Hepatocyte (in vitro differentiated cells): ENCODE data around the gene PARP1. TPM values are rescaled to one million over a fixed set of nuclear protein-coding genes. Genes with fewer than 3 reads are reported as not detected.
"Not testable (repeated sequence)": the region's sequence is repeated elsewhere in the genome, so short reads cannot be mapped to it uniquely, and the experiment has no call there.

Experiments used
- DNase-seq: peaks from one replicate; pipeline ENCODE4 v3.0.0-alpha.2; 2016; ENCODE audit warnings: low spot score
- H2AFZ ChIP-seq: fragments of 200-600 bp; sonication (generic); 2 replicates; pipeline ENCODE4 v1.6.0; 2016; ENCODE audit warnings: antibody characterized with exemption, mild to moderate bottlenecking
- H3K27ac ChIP-seq: fragments of 200-600 bp; sonication (generic); 2 replicates; pipeline ENCODE4 v1.5.1; 2016; ENCODE audit warnings: mild to moderate bottlenecking
- H3K27me3 ChIP-seq: fragments of 200-600 bp; sonication (generic); 2 replicates; pipeline ENCODE4 v1.6.1; 2016
- H3K36me3 ChIP-seq: fragments of 200-600 bp; sonication (generic); replicated peaks from 2 replicates; pipeline ENCODE4 v1.5.1; 2016; ENCODE audit warnings: low read depth; ENCODE audit not compliant: insufficient read depth
- H3K4me1 ChIP-seq: fragments of 200-600 bp; sonication (generic); 2 replicates; pipeline ENCODE4 v1.5.1; 2016; ENCODE audit warnings: mild to moderate bottlenecking, moderate library complexity; ENCODE audit not compliant: insufficient read depth
- H3K4me2 ChIP-seq: fragments of 200-600 bp; sonication (generic); 2 replicates; pipeline ENCODE4 v1.6.0; 2016
- H3K4me3 ChIP-seq: fragments of 200-600 bp; sonication (generic); 2 replicates; pipeline ENCODE4 v1.5.1; 2016; ENCODE audit warnings: mild to moderate bottlenecking
- H3K79me2 ChIP-seq: fragments of 200-600 bp; sonication (generic); 2 replicates; pipeline ENCODE4 v1.6.0; 2017; ENCODE audit warnings: mild to moderate bottlenecking
- H3K9me2 ChIP-seq: fragments of 200-600 bp; sonication (generic); replicated peaks from 2 replicates; pipeline ENCODE4 v1.6.0; 2017; ENCODE audit warnings: mild to moderate bottlenecking; ENCODE audit not compliant: insufficient read depth
- H3K9me3 ChIP-seq: fragments of 200-600 bp; sonication (generic); 2 replicates; pipeline ENCODE4 v1.5.1; 2016; ENCODE audit warnings: low read depth, mild to moderate bottlenecking
- H4K20me1 ChIP-seq: fragments of 200-600 bp; sonication (generic); 2 replicates; pipeline ENCODE4 v1.6.0; 2016; ENCODE audit warnings: mild to moderate bottlenecking; ENCODE audit not compliant: insufficient read depth, poor library complexity, severe bottlenecking
- CTCF ChIP-seq: fragments of 200-600 bp; sonication (generic); IDR thresholded peaks from 2 replicates; pipeline ENCODE4 v1.5.1; 2016; ENCODE audit warnings: antibody characterized with exemption, mild to moderate bottlenecking; ENCODE audit not compliant: poor library complexity
- EZH2 ChIP-seq: fragments of 200-600 bp; sonication (generic); IDR thresholded peaks from 2 replicates; pipeline ENCODE4 v1.6.1; 2016; ENCODE audit warnings: antibody characterized with exemption, mild to moderate bottlenecking, borderline replicate concordance
- EZH2phosphoT487 ChIP-seq: fragments of 200-600 bp; sonication (generic); IDR thresholded peaks from one replicate; pipeline ENCODE4 v1.6.1; 2018; ENCODE audit warnings: antibody characterized with exemption, mild to moderate bottlenecking, low read depth, moderate library complexity; ENCODE audit not compliant: unreplicated experiment, severe bottlenecking
- WGBS: methylation state at CpG from one replicate; pipeline ENCODE4 v1.1.6; 2016; ENCODE audit warnings: low lambda C conversion rate; ENCODE audit errors: missing lambda C conversion rate; 5-methylcytosine and 5-hydroxymethylcytosine counted together
- polyA plus RNA-seq: library from polyadenylated mRNA; unstranded; fragments of >200 nt; fragmentation: Nextera tagmentation; extraction: Ambion mirVana; gene quantifications from 2 replicates; pipeline ENCODE4 v1.2.1, GENCODE V29; 2016
- total RNA-seq: library from RNA; depleted of rRNA; stranded (reverse); fragments of >200 nt; gene quantifications from 2 replicates; pipeline ENCODE4 v1.2.3, GENCODE V29; 2014

The PARP1 gene
- total and polyA plus RNA-seq, 2 experiments from 2014 or later, result 59.7 to 93.0 TPM

- Histone ChIP-seq H3K9me2 (no peaks in the 10 kb centered on the region), H3K9me3 (no peaks in the 10 kb centered on the region), H3K4me1 (peaks cover 5% of the 10 kb centered on the region), H4K20me1 (no peaks in the 10 kb centered on the region), H3K36me3 (no peaks in the 10 kb centered on the region), H3K4me2 (no peak overlapping the region), H3K27me3 (no peaks in the 10 kb centered on the region), H3K4me3 (no peak overlapping the region), H3K79me2 (no peaks in the 10 kb centered on the region), H3K27ac (no peak overlapping the region), H2AFZ (no peak overlapping the region)
- TF ChIP-seq CTCF (no peak), EZH2 (no peak), EZH2phosphoT487 (no peak)
- WGBS, result 80% methylated on average over 8 of the region's 8 CpGs
- no peak for DNase-seq
Observed at GRCh38 chr1:226344441-226345259, 63.2 kb downstream of the PARP1 start.

GRCh38 chr1:226342656-226343055 is 65.2 kb downstream of the PARP1 start:
- 78% methylated on average over 2 of the region's 2 CpGs for WGBS

GRCh38 chr1:226340111-226340510 is 67.8 kb downstream of the PARP1 start:
- H3K4me1 ChIP-seq, H3K9me3 ChIP-seq, H3K9me2 ChIP-seq, H3K27me3 ChIP-seq, DNase-seq, H4K20me1 ChIP-seq, H3K4me2 ChIP-seq, H3K27ac ChIP-seq, H3K4me3 ChIP-seq, H3K79me2 ChIP-seq, H3K36me3 ChIP-seq, H2AFZ ChIP-seq: not testable (repeated sequence)
- WGBS, result 93% methylated on average over 3 of the region's 3 CpGs

More at GRCh38 chr1:226342656-226343055, 65.2 kb downstream of the PARP1 start:
- H3K27ac ChIP-seq, result no peak overlapping the region
- H3K27me3 ChIP-seq, result no peaks in the 10 kb centered on the region
- no peak overlapping the region for H3K4me3 ChIP-seq
- H2AFZ ChIP-seq, result no peak overlapping the region
- H3K9me2 ChIP-seq, result no peaks in the 10 kb centered on the region
- no peak for DNase-seq
- H3K4me2 ChIP-seq, result no peak overlapping the region
- no peaks in the 10 kb centered on the region for H3K36me3 ChIP-seq
- TF ChIP-seq EZH2phosphoT487 (no peak), CTCF (no peak), EZH2 (no peak)
- no peaks in the 10 kb centered on the region for H3K9me3 ChIP-seq
- no peaks in the 10 kb centered on the region for H3K79me2 ChIP-seq
- no peaks in the 10 kb centered on the region for H4K20me1 ChIP-seq
- H3K4me1 ChIP-seq, result no peaks in the 10 kb centered on the region

GRCh38 chr1:226337276-226337875 is 70.5 kb downstream of the PARP1 start:
- H3K9me2 ChIP-seq, result no peaks in the 10 kb centered on the region
- no peaks in the 10 kb centered on the region for H3K36me3 ChIP-seq
- no peaks in the 10 kb centered on the region for H4K20me1 ChIP-seq
- H3K79me2 ChIP-seq, result no peaks in the 10 kb centered on the region
- no peak overlapping the region for H3K4me2 ChIP-seq
- H3K9me3 ChIP-seq, result no peaks in the 10 kb centered on the region
- no peak overlapping the region for H3K4me3 ChIP-seq
- H3K4me1 ChIP-seq, result no peaks in the 10 kb centered on the region
- WGBS, result 85% methylated on average over 8 of the region's 8 CpGs
- no peak overlapping the region for H3K27ac ChIP-seq
- TF ChIP-seq EZH2phosphoT487 (no peak), EZH2 (no peak), CTCF (no peak)
- H2AFZ ChIP-seq, result no peak overlapping the region
- H3K27me3 ChIP-seq, result no peaks in the 10 kb centered on the region
- no peak for DNase-seq
